IMR-90 (cell line): ENCODE results near the gene SDK1. TPM values are rescaled to one million over a fixed set of nuclear protein-coding genes. Genes with fewer than 3 reads are reported as not detected.

Source experiments
- ATAC-seq: fragments of 200-7000 bp; cut with Tn5 transposase; 2 replicates; pipeline ENCODE4 v1.9.1; 2020; ENCODE audit warnings: low read depth, mild to moderate bottlenecking, moderate library complexity
- BruUV-seq: library from RNA; stranded (reverse); fragments of 400-500 nt; replicated peaks from 2 replicates; lab custom pipeline; 2021; lab: Mats Ljungman, UMichigan
- CTCF ChIA-PET: fragments of 300-600 bp; formaldehyde crosslinking; extraction: SDS; loops from one replicate; lab custom pipeline; 2021; ENCODE audit warnings: antibody characterized with exemption; lab: Yijun Ruan, JAX
- POLR2A ChIA-PET: fragments of 300-600 bp; sonication (Branson Sonifier 250); formaldehyde crosslinking; loops from one replicate; lab custom pipeline; 2022; ENCODE audit warnings: antibody characterized with exemption; ENCODE audit not compliant: unreplicated experiment; lab: Charles Lee
- DNase-seq: peaks from one replicate; pipeline ENCODE4 v3.0.0; 2013
- H2AFZ ChIP-seq: replicated peaks from 2 replicates; pipeline ENCODE3; 2013; ENCODE audit warnings: low read length, mild to moderate bottlenecking; ENCODE audit not compliant: poor library complexity
- H2AK5ac ChIP-seq: 2 replicates; pipeline ENCODE4 v1.6.1; 2013; ENCODE audit warnings: low read depth, low read length, inconsistent platforms
- H2AK9ac ChIP-seq: replicated peaks from 2 replicates; pipeline ENCODE3; 2013; ENCODE audit warnings: mild to moderate bottlenecking, low read depth, low read length, moderate library complexity; ENCODE audit not compliant: poor library complexity
- H2BK120ac ChIP-seq: 2 replicates; pipeline ENCODE4 v1.6.1; 2013; ENCODE audit warnings: low read depth, low read length, inconsistent platforms
- H2BK15ac ChIP-seq: 3 replicates; pipeline ENCODE4 v1.6.1; 2013; ENCODE audit warnings: low read depth, low read length, inconsistent platforms
- H2BK20ac ChIP-seq: 2 replicates; pipeline ENCODE4 v1.6.1; 2013; ENCODE audit warnings: low read depth, mild to moderate bottlenecking, inconsistent platforms, low read length, moderate library complexity
- H2BK5ac ChIP-seq: 2 replicates; pipeline ENCODE4 v1.6.1; 2013; ENCODE audit warnings: mild to moderate bottlenecking, low read depth, low read length, inconsistent platforms; ENCODE audit not compliant: poor library complexity, severe bottlenecking
- H3K14ac ChIP-seq: replicated peaks from 2 replicates; pipeline ENCODE4 v1.6.1; 2013; ENCODE audit warnings: low read depth, low read length, inconsistent platforms
- H3K18ac ChIP-seq: 2 replicates; pipeline ENCODE4 v1.6.1; 2013; ENCODE audit warnings: low read depth, low read length, control low read depth
- H3K23ac ChIP-seq: 2 replicates; pipeline ENCODE4 v1.6.1; 2013; ENCODE audit warnings: low read depth, low read length, inconsistent platforms
- H3K27ac ChIP-seq: 2 replicates; pipeline ENCODE4 v1.5.1; 2013; ENCODE audit warnings: mild to moderate bottlenecking, control low read depth, low read length; ENCODE audit not compliant: insufficient read depth
- H3K27me3 ChIP-seq: 2 replicates; pipeline ENCODE4 v1.6.1; 2013; ENCODE audit warnings: low read length; ENCODE audit not compliant: control insufficient read depth, insufficient read depth
- H3K36me3 ChIP-seq: 2 replicates; pipeline ENCODE4 v1.6.1; 2013; ENCODE audit warnings: low read length, mixed read lengths; ENCODE audit not compliant: control insufficient read depth, insufficient read depth
- H3K4ac ChIP-seq: 2 replicates; pipeline ENCODE4 v1.6.1; 2013; ENCODE audit warnings: low read depth, low read length, inconsistent platforms
- H3K4me1 ChIP-seq: 2 replicates; pipeline ENCODE4 v1.6.1; 2013; ENCODE audit warnings: low read length, mixed read lengths; ENCODE audit not compliant: control insufficient read depth, insufficient read depth
- H3K4me2 ChIP-seq: 2 replicates; pipeline ENCODE4 v1.6.1; 2013; ENCODE audit warnings: low read depth, mild to moderate bottlenecking, control low read depth, low read length, moderate library complexity
- H3K4me3 ChIP-seq: 2 replicates; pipeline ENCODE4 v1.5.1; 2013; ENCODE audit warnings: low read depth, mild to moderate bottlenecking, control low read depth, low read length, moderate library complexity; ENCODE audit not compliant: insufficient read depth
- H3K56ac ChIP-seq: 2 replicates; pipeline ENCODE4 v1.6.1; 2013; ENCODE audit warnings: low read length, inconsistent platforms; ENCODE audit not compliant: insufficient read depth; ENCODE audit errors: extremely low read depth
- H3K79me1 ChIP-seq, 2 experiments: 2 replicates each; pipeline ENCODE4 v1.6.1; 2013; ENCODE audit warnings: low read length in 2 of 2, inconsistent platforms in 1 of 2, low read depth in 1 of 2
- H3K9ac ChIP-seq: 2 replicates; pipeline ENCODE4 v1.6.1; 2013; ENCODE audit warnings: low read depth, low read length, control low read depth
- H3K9me1 ChIP-seq: 2 replicates; pipeline ENCODE4 v1.6.1; 2013; ENCODE audit warnings: low read length, inconsistent platforms; ENCODE audit not compliant: insufficient read depth
- H3K9me3 ChIP-seq: 2 replicates; pipeline ENCODE4 v1.6.1; 2013; ENCODE audit warnings: low read length; ENCODE audit not compliant: control insufficient read depth, insufficient read depth
- H4K20me1 ChIP-seq: 2 replicates; pipeline ENCODE4 v1.6.1; 2013; ENCODE audit warnings: low read length, inconsistent platforms; ENCODE audit not compliant: insufficient read depth
- H4K5ac ChIP-seq: 2 replicates; pipeline ENCODE4 v1.6.1; 2013; ENCODE audit warnings: mild to moderate bottlenecking, low read depth, low read length, control low read depth
- H4K8ac ChIP-seq, 2 experiments: 2 replicates each; pipeline ENCODE4 v1.6.1; 2013; ENCODE audit warnings: low read depth in 2 of 2, low read length in 2 of 2, control low read depth in 1 of 2, inconsistent platforms in 1 of 2
- H4K91ac ChIP-seq: 2 replicates; pipeline ENCODE4 v1.6.1; 2013; ENCODE audit warnings: low read depth, low read length, inconsistent platforms; ENCODE audit not compliant: insufficient read depth
- BHLHE40 ChIP-seq: fragments of 150-350 bp; IDR thresholded peaks from 2 replicates; pipeline ENCODE4 v1.6.1; 2016; ENCODE audit warnings: mild to moderate bottlenecking, low read depth, low read length
- CEBPB ChIP-seq: IDR thresholded peaks from 2 replicates; pipeline ENCODE4 v1.6.1; 2012; ENCODE audit warnings: low read depth, low read length, improper control_type of control experiment
- CTCF ChIP-seq: conservative IDR thresholded peaks from 2 replicates; pipeline ENCODE4 v1.5.1; 2012; ENCODE audit warnings: mild to moderate bottlenecking, low read depth, low read length, improper control_type of control experiment
- FOS ChIP-seq: fragments of 150-350 bp; IDR thresholded peaks from 2 replicates; pipeline ENCODE4 v1.6.1; 2016; ENCODE audit warnings: low read depth, low read length
- MAFK ChIP-seq: IDR thresholded peaks from 2 replicates; pipeline ENCODE4 v1.6.1; 2012; ENCODE audit warnings: low read depth, low read length, improper control_type of control experiment
- MAZ ChIP-seq: IDR thresholded peaks from 2 replicates; pipeline ENCODE4 v1.6.1; 2012; ENCODE audit warnings: low read depth, mild to moderate bottlenecking, low read length, improper control_type of control experiment, moderate library complexity, borderline replicate concordance
- NFE2L2 ChIP-seq: fragments of 150-350 bp; IDR thresholded peaks from 2 replicates; pipeline ENCODE4 v1.6.1; 2016; ENCODE audit warnings: low read depth, mild to moderate bottlenecking, low read length
- POLR2A ChIP-seq: IDR thresholded peaks from 2 replicates; pipeline ENCODE4 v1.6.1; 2012; ENCODE audit warnings: mild to moderate bottlenecking, low read depth, low read length
- RAD21 ChIP-seq: IDR thresholded peaks from 2 replicates; pipeline ENCODE4 v1.6.1; 2012; ENCODE audit warnings: low read length, improper control_type of control experiment
- RCOR1 ChIP-seq: IDR thresholded peaks from 2 replicates; pipeline ENCODE4 v1.6.1; 2012; ENCODE audit warnings: mild to moderate bottlenecking, low read length, improper control_type of control experiment; ENCODE audit not compliant: insufficient replicate concordance
- RFX5 ChIP-seq: IDR thresholded peaks from 2 replicates; pipeline ENCODE4 v1.8.0; 2012; ENCODE audit warnings: low read depth, mild to moderate bottlenecking, low read length, moderate library complexity
- USF2 ChIP-seq: fragments of 150-350 bp; IDR thresholded peaks from 2 replicates; pipeline ENCODE4 v1.6.1; 2017; ENCODE audit warnings: mild to moderate bottlenecking, antibody characterized with exemption, low read length, low read depth
- WGBS, 2 experiments: methylation state at CpG; one replicate each; pipeline versions ENCODE4 v1.1.5 to v1.1.7; 2013; ENCODE audit warnings: missing lambda C conversion rate in 2 of 2; ENCODE audit not compliant: insufficient read length in 1 of 2; ENCODE audit errors: extremely low coverage in 2 of 2; 5-methylcytosine and 5-hydroxymethylcytosine counted together
- dilution Hi-C: fragments of 300-500 bp; cut with HindIII; formaldehyde crosslinking; loops from one replicate; pipeline ENCODE4 v1.14.3; 2018; ENCODE audit warnings: low sequenced_read_pairs; ENCODE audit not compliant: unreplicated experiment
- in situ Hi-C: fragments of 300-500 bp; cut with MboI; formaldehyde crosslinking; loops from 3 replicates; pipeline ENCODE4 v1.14.3; 2019; ENCODE audit warnings: low sequenced_read_pairs, inconsistent platforms, mixed read lengths
- intact Hi-C: fragments of 100-400 bp; cut with micrococcal nuclease; formaldehyde crosslinking; loops from 2 replicates; pipeline ENCODE4 v1.10.0; 2022
- polyA plus RNA-seq, 3 experiments: library from polyadenylated mRNA; depleted of rRNA; stranded (reverse); fragments of >200 nt; gene quantifications; 2 replicates each; pipeline ENCODE4 v1.2.3, GENCODE V29; 2012; ENCODE audit warnings: low replicate concordance in 1 of 3
- total RNA-seq: library from RNA; depleted of rRNA; stranded (reverse); fragments of >200 nt; gene quantifications from 2 replicates; pipeline ENCODE4 v1.2.3, GENCODE V29; 2012

SDK1 gene
- total and polyA plus RNA-seq, 2 of the 4 experiments (the other 2 are of a cell fraction) = 1.5 to 1.6 TPM

- Histone ChIP-seq H4K5ac (no peak overlapping the region), H2BK120ac (no peak overlapping the region), H3K4me1 (no peaks in the 10 kb centered on the region), H3K14ac (no peak overlapping the region), H2AK5ac (no peak overlapping the region), H2BK15ac (no peak overlapping the region), H3K56ac (no peak overlapping the region), H3K27ac (no peak overlapping the region), H3K9me1 (no peaks in the 10 kb centered on the region), H3K9me3 (peaks cover 2% of the 10 kb centered on the region; the same call in 1 of the 2 replicates), H4K91ac (no peak overlapping the region), H2AFZ (no peak overlapping the region), H3K18ac (no peak overlapping the region), H2BK5ac (no peak overlapping the region), H3K4me3 (no peak overlapping the region), H4K20me1 (no peaks in the 10 kb centered on the region), H2BK20ac (no peak overlapping the region), H3K4me2 (no peak overlapping the region), H3K27me3 (no peaks in the 10 kb centered on the region), H4K8ac (no peak overlapping the region), H3K79me1 (no peaks in the 10 kb centered on the region), H2AK9ac (no peak overlapping the region), H3K36me3 (no peaks in the 10 kb centered on the region), H3K9ac (no peak overlapping the region), H3K23ac (no peak overlapping the region), H3K4ac (no peak overlapping the region)
- ChIA-PET POLR2A (no interaction called here), CTCF (no interaction called here)
- TF ChIP-seq USF2 = no peak
- no peak for TF ChIP-seq BHLHE40
- no peak for TF ChIP-seq NFE2L2
- no peak for TF ChIP-seq POLR2A
- TF ChIP-seq MAFK = no peak
- no peak for TF ChIP-seq FOS
- no peak for TF ChIP-seq CTCF
- no peak for TF ChIP-seq RCOR1
- TF ChIP-seq CEBPB = no peak
- no peak for TF ChIP-seq RFX5
- TF ChIP-seq MAZ = no peak
- no peak for TF ChIP-seq RAD21
- BruUV-seq = no TSS peak
- WGBS, 2 experiments = no CpG with 5 or more reads among the region's 3 CpGs
- dilution Hi-C loops (no loop called here), in situ Hi-C loops (no loop called here), intact Hi-C loops (no loop called here)
- no peak for ATAC-seq
- no peak for DNase-seq
Observed at GRCh38 chr7:3973264-3973663, 672.2 kb downstream of the SDK1 start.
